ENCODE data around the gene SLC10A7. TPM values are rescaled to one million over a fixed set of nuclear protein-coding genes. Genes with fewer than 3 reads are reported as not detected.
A peak's percentile ranks its signal among the peaks of the same experiment; 100 is the strongest.

The SLC10A7 gene
- total and polyA plus RNA-seq, 2 donors = 4.9 to 10.7 TPM

DNA sequence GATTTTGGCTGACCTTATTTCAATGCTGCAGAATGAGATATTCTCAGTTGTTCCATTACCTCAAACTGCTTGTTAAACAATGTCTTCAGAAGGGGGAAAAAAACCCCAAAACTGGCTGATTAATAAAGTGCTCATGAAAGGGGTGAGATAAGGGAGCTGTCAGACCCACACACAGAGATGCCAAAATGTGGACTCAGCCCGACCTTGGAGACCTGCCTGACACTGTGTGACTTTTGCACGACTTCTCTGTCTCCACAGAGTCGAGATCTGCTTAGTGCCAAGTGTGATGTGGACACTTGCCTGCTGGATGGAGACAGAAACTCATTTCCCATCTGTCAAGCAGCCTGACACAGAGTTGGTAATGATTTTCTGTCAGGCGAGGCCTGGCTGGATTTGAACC, 275.9 kb downstream of the SLC10A7 start:
- H3K27me3 ChIP-seq (ENCODE audit: control insufficient read depth in 2 of 2, insufficient read depth in 1 of 2, low read length in 1 of 2) = no peaks in the 10 kb centered on the region
- H3K4me1 ChIP-seq (ENCODE audit: control insufficient read depth in 2 of 2, insufficient read depth in 2 of 2, low read length in 2 of 2) = peaks cover 0 to 24% of the 10 kb centered on the region in 2 donors
- H3K36me3 ChIP-seq (ENCODE audit: control insufficient read depth in 2 of 2, insufficient read depth in 2 of 2, low read length in 1 of 2) = no peaks in the 10 kb centered on the region
- H3K9me3 ChIP-seq (ENCODE audit: control insufficient read depth in 2 of 2, insufficient read depth in 1 of 2, low read length in 1 of 2) = no peaks in the 10 kb centered on the region
- H3K27ac ChIP-seq (ENCODE audit: low read depth in 1 of 2, low read length in 1 of 2) = no peak overlapping the region
- WGBS = 93% methylated on average over 4 of the region's 4 CpGs
- no peak overlapping the region for H3K4me3 ChIP-seq (ENCODE audit: low read length in 2 of 2)
- DNase-seq (ENCODE audit: low read depth in 6 of 9, low spot score in 9 of 9) = no peak

DNA sequence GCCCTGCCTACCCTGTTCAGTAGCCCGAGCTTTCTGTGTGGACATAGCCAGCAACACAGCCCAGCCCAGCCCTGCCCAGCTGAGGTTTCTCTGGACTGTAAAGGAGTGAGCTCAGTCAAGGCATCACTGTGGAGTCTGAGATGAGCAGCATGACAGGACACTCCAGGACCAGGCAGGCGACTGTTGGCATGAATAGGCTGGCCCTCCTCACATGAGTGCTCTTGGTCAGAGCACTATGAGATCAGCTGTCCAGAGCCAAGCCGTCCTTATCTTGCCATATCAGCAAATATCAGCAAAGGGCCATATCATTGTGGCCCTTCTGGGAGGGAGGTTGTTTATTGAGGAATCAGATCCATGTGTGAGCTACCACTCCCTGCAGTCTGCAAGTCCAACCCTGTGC, 276.5 kb downstream of the SLC10A7 start:
- DNase-seq (ENCODE audit: low read depth in 6 of 9, low spot score in 9 of 9) = no peak
- Histone ChIP-seq H3K4me1 (ENCODE audit: control insufficient read depth in 2 of 2, insufficient read depth in 2 of 2, low read length in 2 of 2) (peaks cover 0 to 24% of the 10 kb centered on the region in 2 donors), H3K27me3 (ENCODE audit: control insufficient read depth in 2 of 2, insufficient read depth in 1 of 2, low read length in 1 of 2) (no peaks in the 10 kb centered on the region), H3K27ac (ENCODE audit: low read depth in 1 of 2, low read length in 1 of 2) (no peak overlapping the region), H3K9me3 (ENCODE audit: control insufficient read depth in 2 of 2, insufficient read depth in 1 of 2, low read length in 1 of 2) (no peaks in the 10 kb centered on the region), H3K4me3 (ENCODE audit: low read length in 2 of 2) (no peak overlapping the region), H3K36me3 (ENCODE audit: control insufficient read depth in 2 of 2, insufficient read depth in 2 of 2, low read length in 1 of 2) (no peaks in the 10 kb centered on the region)
- 89% methylated on average over 3 of the region's 3 CpGs for WGBS

GRCh38 chr4:146244496-146244895, 277.2 kb downstream of the SLC10A7 start:
- Histone ChIP-seq H3K4me1 (ENCODE audit: control insufficient read depth in 2 of 2, insufficient read depth in 2 of 2, low read length in 2 of 2) (peaks cover 0 to 24% of the 10 kb centered on the region in 2 donors), H3K27me3 (ENCODE audit: control insufficient read depth in 2 of 2, insufficient read depth in 1 of 2, low read length in 1 of 2) (no peaks in the 10 kb centered on the region), H3K27ac (ENCODE audit: low read depth in 1 of 2, low read length in 1 of 2) (no peak overlapping the region), H3K36me3 (ENCODE audit: control insufficient read depth in 2 of 2, insufficient read depth in 2 of 2, low read length in 1 of 2) (no peaks in the 10 kb centered on the region), H3K4me3 (ENCODE audit: low read length in 2 of 2) (no peak overlapping the region), H3K9me3 (ENCODE audit: control insufficient read depth in 2 of 2, insufficient read depth in 1 of 2, low read length in 1 of 2) (no peaks in the 10 kb centered on the region)
- DNase-seq (ENCODE audit: low read depth in 6 of 9, low spot score in 9 of 9) = no peak
- 94% methylated on average over 9 of the region's 9 CpGs for WGBS

DNA sequence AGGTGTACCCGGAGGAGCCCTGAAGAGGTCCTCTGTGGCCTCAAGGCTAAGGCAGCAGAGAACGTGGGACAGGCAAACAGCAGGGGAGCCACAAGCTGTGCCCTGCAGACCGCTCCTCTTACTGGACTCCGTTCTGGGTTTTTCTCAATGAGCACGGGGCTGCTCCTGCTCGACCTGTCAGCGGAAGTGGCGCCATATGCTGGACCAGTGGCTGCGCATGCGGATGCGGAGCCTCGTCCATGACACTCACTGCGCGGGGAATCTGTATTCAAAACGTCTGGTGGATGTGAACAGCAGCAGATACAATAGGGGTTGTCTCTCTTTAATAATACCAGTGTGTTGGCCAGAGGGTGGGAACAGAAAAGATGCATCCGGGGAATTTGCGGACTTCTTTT, 277.9 kb downstream of the SLC10A7 start:
- no peaks in the 10 kb centered on the region for H3K9me3 ChIP-seq (ENCODE audit: control insufficient read depth in 2 of 2, insufficient read depth in 1 of 2, low read length in 1 of 2)
- H3K4me1 ChIP-seq (ENCODE audit: control insufficient read depth in 2 of 2, insufficient read depth in 2 of 2, low read length in 2 of 2) = peaks cover 0 to 24% of the 10 kb centered on the region in 2 donors
- no peak overlapping the region for H3K27ac ChIP-seq (ENCODE audit: low read depth in 1 of 2, low read length in 1 of 2)
- H3K36me3 ChIP-seq (ENCODE audit: control insufficient read depth in 2 of 2, insufficient read depth in 2 of 2, low read length in 1 of 2) = no peaks in the 10 kb centered on the region
- no peak for DNase-seq (ENCODE audit: low read depth in 6 of 9, low spot score in 9 of 9)
- H3K27me3 ChIP-seq (ENCODE audit: control insufficient read depth in 2 of 2, insufficient read depth in 1 of 2, low read length in 1 of 2) = no peaks in the 10 kb centered on the region
- no peak overlapping the region for H3K4me3 ChIP-seq (ENCODE audit: low read length in 2 of 2)
- 88% methylated on average over 17 of the region's 17 CpGs for WGBS

DNA sequence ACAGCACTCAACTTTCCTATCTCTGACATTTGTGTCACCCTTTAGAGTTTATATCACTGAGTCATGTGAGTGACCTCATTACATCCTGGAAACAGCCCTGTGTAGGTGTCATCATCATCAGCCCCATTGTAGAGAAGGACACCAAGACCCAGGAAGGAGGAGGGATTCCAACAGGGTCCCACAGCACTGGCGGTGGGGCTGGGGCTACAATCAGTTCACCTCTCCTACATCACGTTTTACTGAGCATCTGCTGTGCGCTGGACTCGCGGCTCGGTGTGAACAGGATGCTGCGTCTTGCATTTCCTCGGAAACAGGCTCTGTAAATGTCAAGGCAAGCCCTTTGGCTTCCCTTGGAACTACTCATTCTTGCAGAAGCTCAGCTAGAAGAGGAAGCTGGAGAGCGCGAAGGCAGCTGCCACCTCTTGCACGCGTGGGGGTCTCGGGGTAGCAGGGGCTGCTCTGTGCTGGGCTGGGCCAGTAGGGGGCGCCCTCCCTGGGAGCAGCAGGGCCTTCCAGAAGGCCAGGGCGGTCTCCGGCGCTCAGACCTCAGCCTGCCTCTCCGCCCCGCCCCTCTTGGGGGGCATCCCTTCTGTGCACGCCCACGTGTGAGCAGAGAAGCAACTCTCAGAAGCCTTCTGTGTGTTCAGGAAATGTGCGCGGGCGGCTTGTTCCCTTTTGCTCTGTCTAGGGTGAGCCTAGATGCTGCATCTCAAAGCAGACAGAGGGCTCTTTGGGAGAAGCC, 278.4 kb downstream of the SLC10A7 start:
- Histone ChIP-seq H3K36me3 (ENCODE audit: control insufficient read depth in 2 of 2, insufficient read depth in 2 of 2, low read length in 1 of 2) (no peaks in the 10 kb centered on the region), H3K27ac (ENCODE audit: low read depth in 1 of 2, low read length in 1 of 2) (peak overlapping the region in 1 of 2 donors; percentile 62), H3K4me1 (ENCODE audit: control insufficient read depth in 2 of 2, insufficient read depth in 2 of 2, low read length in 2 of 2) (peaks cover 0 to 24% of the 10 kb centered on the region in 2 donors), H3K27me3 (ENCODE audit: control insufficient read depth in 2 of 2, insufficient read depth in 1 of 2, low read length in 1 of 2) (no peaks in the 10 kb centered on the region), H3K9me3 (ENCODE audit: control insufficient read depth in 2 of 2, insufficient read depth in 1 of 2, low read length in 1 of 2) (no peaks in the 10 kb centered on the region), H3K4me3 (ENCODE audit: low read length in 2 of 2) (no peak overlapping the region)
- WGBS = 44% methylated on average over 24 of the region's 24 CpGs
- DNase-seq (ENCODE audit: low read depth in 6 of 9, low spot score in 9 of 9) = peak in 8 of 9 donors; percentile 23 to 77 (median 47)

- DNase-seq (ENCODE audit: low read depth in 6 of 9, low spot score in 9 of 9) = no peak
- Histone ChIP-seq H3K4me1 (ENCODE audit: control insufficient read depth in 2 of 2, insufficient read depth in 2 of 2, low read length in 2 of 2) (peaks cover 0 to 4% of the 10 kb centered on the region in 2 donors), H3K27me3 (ENCODE audit: control insufficient read depth in 2 of 2, insufficient read depth in 1 of 2, low read length in 1 of 2) (no peaks in the 10 kb centered on the region), H3K36me3 (ENCODE audit: control insufficient read depth in 2 of 2, insufficient read depth in 2 of 2, low read length in 1 of 2) (no peaks in the 10 kb centered on the region), H3K9me3 (ENCODE audit: control insufficient read depth in 2 of 2, insufficient read depth in 1 of 2, low read length in 1 of 2) (no peaks in the 10 kb centered on the region), H3K27ac (ENCODE audit: low read depth in 1 of 2, low read length in 1 of 2) (no peak overlapping the region), H3K4me3 (ENCODE audit: low read length in 2 of 2) (no peak overlapping the region)
- 98% methylated on average over 3 of the region's 3 CpGs for WGBS
Observed at GRCh38 chr4:146238107-146238506, 283.6 kb downstream of the SLC10A7 start.

- peaks cover 0 to under 1% of the 10 kb centered on the region in 2 donors for H3K4me1 ChIP-seq (ENCODE audit: control insufficient read depth in 2 of 2, insufficient read depth in 2 of 2, low read length in 2 of 2)
- DNase-seq (ENCODE audit: low read depth in 6 of 9, low spot score in 9 of 9) = no peak
- no peak overlapping the region for H3K27ac ChIP-seq (ENCODE audit: low read depth in 1 of 2, low read length in 1 of 2)
- 95% methylated on average over 6 of the region's 6 CpGs for WGBS
- no peaks in the 10 kb centered on the region for H3K9me3 ChIP-seq (ENCODE audit: control insufficient read depth in 2 of 2, insufficient read depth in 1 of 2, low read length in 1 of 2)
- H3K36me3 ChIP-seq (ENCODE audit: control insufficient read depth in 2 of 2, insufficient read depth in 2 of 2, low read length in 1 of 2) = no peaks in the 10 kb centered on the region
- no peak overlapping the region for H3K4me3 ChIP-seq (ENCODE audit: low read length in 2 of 2)
- no peaks in the 10 kb centered on the region for H3K27me3 ChIP-seq (ENCODE audit: control insufficient read depth in 2 of 2, insufficient read depth in 1 of 2, low read length in 1 of 2)
Observed at GRCh38 chr4:146237092-146237491, 284.6 kb downstream of the SLC10A7 start.

DNA sequence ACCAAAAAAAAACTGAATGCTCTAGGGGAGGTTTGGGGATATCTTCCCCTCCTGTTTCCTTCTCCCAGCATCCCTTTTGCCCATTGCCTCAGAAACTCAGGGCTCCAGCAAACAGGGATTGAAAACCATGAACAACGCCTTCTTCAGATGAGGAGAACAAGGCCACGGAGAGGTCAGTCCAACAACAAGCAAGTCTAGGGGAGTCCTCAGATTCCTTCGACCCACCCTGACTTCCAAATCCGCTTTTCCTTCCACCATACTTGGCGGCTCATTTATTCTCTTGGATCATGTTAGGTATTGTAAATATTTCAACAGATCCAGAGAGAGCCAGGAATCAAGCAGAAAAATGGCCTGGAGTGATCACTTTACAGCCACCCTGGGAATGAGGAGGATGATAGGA, 285.5 kb downstream of the SLC10A7 start:
- H3K9me3 ChIP-seq (ENCODE audit: control insufficient read depth in 2 of 2, insufficient read depth in 1 of 2, low read length in 1 of 2) = no peaks in the 10 kb centered on the region
- no peak overlapping the region for H3K4me3 ChIP-seq (ENCODE audit: low read length in 2 of 2)
- no peaks in the 10 kb centered on the region for H3K4me1 ChIP-seq (ENCODE audit: control insufficient read depth in 2 of 2, insufficient read depth in 2 of 2, low read length in 2 of 2)
- no peak overlapping the region for H3K27ac ChIP-seq (ENCODE audit: low read depth in 1 of 2, low read length in 1 of 2)
- WGBS = 77% methylated on average over 5 of the region's 5 CpGs
- no peak for DNase-seq (ENCODE audit: low read depth in 6 of 9, low spot score in 9 of 9)
- no peaks in the 10 kb centered on the region for H3K27me3 ChIP-seq (ENCODE audit: control insufficient read depth in 2 of 2, insufficient read depth in 1 of 2, low read length in 1 of 2)
- H3K36me3 ChIP-seq (ENCODE audit: control insufficient read depth in 2 of 2, insufficient read depth in 2 of 2, low read length in 1 of 2) = no peaks in the 10 kb centered on the region

DNA sequence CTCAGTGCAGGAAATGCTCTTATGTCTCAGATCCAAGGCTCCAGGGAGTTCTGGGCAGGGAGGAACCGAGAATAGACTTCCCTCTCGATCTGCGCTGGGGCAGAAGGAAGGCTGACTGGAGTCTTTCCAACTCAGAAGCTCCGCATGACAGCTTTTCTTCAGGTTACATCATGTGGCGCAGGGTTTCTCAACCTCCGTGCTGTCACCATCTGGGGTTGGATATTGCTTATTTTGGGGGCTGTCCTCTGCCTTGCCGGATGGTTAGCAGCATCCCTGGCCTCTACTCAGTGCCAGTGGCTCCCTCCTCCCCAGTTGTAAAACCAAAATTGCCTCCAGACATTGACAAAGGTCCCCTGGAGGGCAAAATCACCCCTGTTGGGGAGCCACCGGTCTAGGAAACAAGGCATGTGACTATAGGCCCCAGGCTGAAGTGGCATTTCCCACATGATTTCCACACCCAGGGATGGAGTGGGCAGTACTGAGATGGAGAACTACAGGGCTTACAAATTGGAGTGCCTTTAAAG, 286.0 kb downstream of the SLC10A7 start:
- no peak overlapping the region for H3K27ac ChIP-seq (ENCODE audit: low read depth in 1 of 2, low read length in 1 of 2)
- H3K4me1 ChIP-seq (ENCODE audit: control insufficient read depth in 2 of 2, insufficient read depth in 2 of 2, low read length in 2 of 2) = no peaks in the 10 kb centered on the region
- no peaks in the 10 kb centered on the region for H3K36me3 ChIP-seq (ENCODE audit: control insufficient read depth in 2 of 2, insufficient read depth in 2 of 2, low read length in 1 of 2)
- H3K27me3 ChIP-seq (ENCODE audit: control insufficient read depth in 2 of 2, insufficient read depth in 1 of 2, low read length in 1 of 2) = no peaks in the 10 kb centered on the region
- no peak for DNase-seq (ENCODE audit: low read depth in 6 of 9, low spot score in 9 of 9)
- H3K9me3 ChIP-seq (ENCODE audit: control insufficient read depth in 2 of 2, insufficient read depth in 1 of 2, low read length in 1 of 2) = no peaks in the 10 kb centered on the region
- WGBS = 90% methylated on average over 8 of the region's 8 CpGs
- H3K4me3 ChIP-seq (ENCODE audit: low read length in 2 of 2) = no peak overlapping the region

Measured in thymus (tissue), 11 donors.